Bone marrow (tissue), 2 donors: ENCODE results near the gene RABGAP1.

ENCODE experiments used
- DNase-seq, 2 donors: peaks; one replicate each; lab custom pipeline; 2025; lab: John Stamatoyannopoulos, UW

The RABGAP1 gene

GRCh38 chr9:123081824-123082223, 141.0 kb downstream of the RABGAP1 start:
- DNase-seq: peak in 1 of 2 donors; percentile 9

GRCh38 chr9:123083680-123084079, 142.9 kb downstream of the RABGAP1 start:
- no peak for DNase-seq

GRCh38 chr9:123084256-123084655, 143.4 kb downstream of the RABGAP1 start:
- DNase-seq: no peak

- DNase-seq: no peak
Observed at GRCh38 chr9:123085916-123086315, 145.1 kb downstream of the RABGAP1 start.

DNA sequence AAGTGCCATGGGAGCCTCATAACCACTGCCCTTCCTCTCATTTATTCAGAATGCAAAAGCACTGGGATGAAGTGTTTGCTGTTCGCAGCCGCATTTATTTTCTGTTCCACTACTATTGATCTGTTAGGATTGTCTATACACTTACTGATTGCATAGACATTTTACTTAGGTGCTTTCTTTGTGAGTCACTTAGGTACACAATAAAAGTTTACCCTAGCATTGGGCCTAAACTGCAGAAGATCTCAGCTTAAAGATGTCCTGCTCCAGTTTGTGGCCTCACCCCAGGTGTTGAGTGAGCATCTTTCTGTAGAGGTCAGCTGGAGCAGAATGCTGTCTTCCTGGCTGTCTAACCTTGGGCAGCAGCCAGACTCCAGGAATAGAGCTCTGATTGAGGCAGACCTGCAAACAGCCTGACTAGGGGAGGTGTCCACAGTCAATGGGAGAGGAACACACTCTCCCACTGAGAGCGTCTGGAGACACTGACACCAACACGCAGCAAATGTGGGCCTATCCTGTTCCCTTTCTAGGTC, 146.6 kb downstream of the RABGAP1 start:
- no peak for DNase-seq

GRCh38 chr9:123089040-123089439, 148.2 kb downstream of the RABGAP1 start:
- no peak for DNase-seq

DNA sequence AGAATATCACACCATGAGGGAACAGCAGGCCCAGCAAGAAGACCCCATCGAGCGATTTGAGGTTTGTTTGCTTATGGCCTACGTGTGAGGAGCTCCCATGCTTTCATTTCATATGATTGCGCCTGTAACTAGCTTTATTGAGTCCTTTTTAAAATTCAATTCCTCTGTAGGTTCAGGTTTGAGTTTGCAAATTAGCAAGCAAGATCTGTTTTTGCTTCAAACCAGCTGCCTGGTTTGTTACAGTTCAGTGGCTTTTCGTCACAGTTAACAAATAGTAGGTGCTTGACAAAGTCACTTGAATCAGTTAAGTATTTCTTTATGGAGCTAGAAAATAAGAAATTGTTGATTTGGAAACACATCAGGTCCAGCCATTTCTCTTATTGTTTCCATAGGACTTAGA, 149.0 kb downstream of the RABGAP1 start:
- DNase-seq: no peak

DNA sequence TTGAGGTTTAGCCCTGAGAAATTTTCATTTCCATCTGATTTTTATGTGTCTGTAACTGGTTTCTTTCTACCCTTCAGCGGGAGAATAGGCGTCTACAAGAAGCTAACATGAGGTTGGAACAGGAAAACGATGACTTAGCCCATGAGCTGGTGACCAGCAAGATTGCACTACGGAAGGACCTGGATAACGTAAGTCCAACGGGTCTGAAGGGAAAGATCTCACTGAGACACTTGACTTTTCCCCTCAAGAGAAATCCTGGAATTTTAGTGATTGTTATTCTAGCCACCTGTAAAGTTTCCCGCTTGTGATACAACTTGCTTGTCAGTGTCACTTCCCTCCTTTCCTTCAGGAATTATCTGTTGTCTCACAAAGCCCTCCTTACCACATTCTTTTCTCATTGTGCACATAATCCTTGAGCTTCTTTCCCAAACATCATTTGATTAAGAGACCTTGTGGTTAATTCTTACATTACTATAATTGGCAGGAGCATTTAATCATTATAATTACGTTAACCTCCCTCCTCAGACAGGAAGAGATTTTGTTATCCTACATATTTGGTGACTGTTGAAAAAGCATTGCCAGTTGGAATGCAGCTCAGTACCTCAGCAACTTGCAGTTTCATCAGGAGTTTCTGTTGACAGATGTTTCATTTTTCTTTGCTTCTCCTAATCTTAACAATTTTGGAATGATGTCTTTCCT, 149.5 kb downstream of the RABGAP1 start:
- no peak for DNase-seq

- DNase-seq: no peak
Observed at GRCh38 chr9:123090956-123091355, 150.1 kb downstream of the RABGAP1 start.

DNA sequence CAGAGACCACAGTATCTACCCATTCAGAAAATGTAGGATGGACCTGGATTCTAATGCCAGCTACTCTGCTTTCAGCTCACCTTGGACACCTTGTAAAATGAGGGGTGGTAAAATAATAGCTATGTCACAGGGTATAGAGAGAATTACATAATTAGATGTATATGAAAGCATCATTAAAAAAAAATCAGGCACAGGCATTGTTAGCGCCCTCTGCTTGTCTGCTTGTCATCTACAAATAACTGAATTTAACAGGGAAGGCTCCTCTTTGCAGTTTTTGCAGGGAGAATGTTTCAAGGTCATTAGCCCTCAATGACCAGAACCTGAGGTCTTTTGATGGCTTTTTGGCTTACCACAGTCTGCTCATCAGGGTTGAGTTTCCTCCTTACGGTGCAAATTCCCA, 150.6 kb downstream of the RABGAP1 start:
- DNase-seq: no peak

DNA sequence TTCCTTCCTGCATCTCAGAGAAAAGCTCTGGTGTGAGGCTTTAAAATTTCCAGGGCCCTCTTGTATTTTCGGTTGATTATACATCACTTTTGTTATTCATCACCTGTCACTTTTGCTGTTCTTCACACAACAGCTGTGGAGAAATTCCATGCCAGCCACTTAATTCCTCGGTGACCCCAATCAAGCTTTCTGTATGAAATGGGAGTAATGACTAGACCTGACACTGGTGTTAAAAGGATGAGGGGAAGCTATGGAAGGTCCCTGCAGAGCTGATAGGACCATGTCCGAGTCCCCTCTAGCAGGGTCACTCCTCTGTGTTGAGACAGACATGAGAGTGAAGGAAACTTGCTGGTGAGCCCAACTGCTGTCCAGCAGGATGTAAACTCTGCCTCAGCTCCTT, 152.3 kb downstream of the RABGAP1 start:
- no peak for DNase-seq

DNA sequence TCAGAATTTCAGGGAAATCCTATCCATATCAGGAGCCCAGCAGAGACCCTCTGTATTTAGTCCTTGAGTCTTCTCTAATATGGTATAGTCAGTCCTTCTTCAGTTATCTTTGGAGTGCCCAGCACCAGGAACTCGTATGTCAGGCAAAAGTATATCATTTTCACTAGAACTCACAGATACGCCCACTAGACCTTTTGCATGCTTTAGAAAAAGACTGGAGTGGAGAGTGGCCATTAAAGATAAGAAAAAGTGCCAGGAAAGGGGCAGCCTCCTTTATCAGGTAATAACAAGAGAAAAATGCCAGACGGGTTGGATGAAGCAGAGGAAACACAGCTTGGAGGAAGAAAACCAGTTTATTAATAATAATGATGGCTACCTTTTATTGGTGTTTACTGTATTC, 156.2 kb downstream of the RABGAP1 start:
- no peak for DNase-seq

DNA sequence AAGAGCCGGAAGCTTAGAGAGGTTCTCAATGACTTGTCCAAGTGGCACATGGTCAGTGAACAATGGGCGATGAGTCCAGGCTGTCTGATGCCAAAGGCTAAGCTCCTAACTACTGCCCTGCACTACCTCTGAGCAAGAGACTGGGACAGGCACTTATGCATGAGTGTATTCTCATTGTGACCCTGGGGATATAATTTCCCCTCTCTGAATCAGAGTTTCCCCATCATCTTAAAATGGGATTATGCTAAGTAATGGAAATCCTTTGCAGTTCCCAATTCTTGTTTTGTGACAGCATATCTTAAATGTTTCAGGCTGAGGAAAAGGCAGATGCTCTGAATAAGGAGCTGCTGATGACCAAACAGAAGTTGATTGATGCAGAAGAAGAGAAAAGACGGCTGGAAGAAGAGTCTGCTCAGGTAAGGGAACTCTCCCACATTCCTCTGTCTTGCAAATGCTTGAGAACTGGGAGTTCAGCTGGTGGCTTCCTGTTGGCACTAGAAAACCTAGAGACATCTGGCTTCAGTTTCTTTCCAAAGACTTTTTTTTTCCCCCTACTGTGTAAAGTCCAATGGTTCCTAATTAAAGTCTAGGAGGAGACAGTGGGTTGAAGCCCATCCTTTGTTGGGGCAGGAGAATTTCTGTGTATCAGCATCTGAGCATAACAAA, 156.7 kb downstream of the RABGAP1 start:
- DNase-seq: no peak

GRCh38 chr9:123098096-123098459, 157.3 kb downstream of the RABGAP1 start:
- no peak for DNase-seq

DNA sequence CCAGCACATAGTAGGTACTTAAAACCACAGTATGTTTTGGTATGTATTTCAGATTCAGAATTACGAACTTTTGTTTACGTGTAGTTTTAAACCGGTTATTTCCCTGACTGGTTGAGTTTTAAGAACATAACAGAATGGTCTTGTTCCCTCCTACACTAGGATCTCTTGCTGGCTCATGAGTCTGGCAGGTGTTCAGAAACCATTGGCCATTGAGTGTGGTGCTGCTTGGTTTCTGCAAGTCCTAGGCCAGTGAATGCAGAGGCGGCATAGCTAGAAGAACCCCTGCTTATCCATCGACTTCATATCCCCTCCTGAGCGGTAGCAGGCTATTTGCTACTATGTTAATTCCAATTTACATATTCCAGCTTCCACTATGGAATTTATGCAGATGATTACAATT, 158.2 kb downstream of the RABGAP1 start:
- no peak for DNase-seq

DNA sequence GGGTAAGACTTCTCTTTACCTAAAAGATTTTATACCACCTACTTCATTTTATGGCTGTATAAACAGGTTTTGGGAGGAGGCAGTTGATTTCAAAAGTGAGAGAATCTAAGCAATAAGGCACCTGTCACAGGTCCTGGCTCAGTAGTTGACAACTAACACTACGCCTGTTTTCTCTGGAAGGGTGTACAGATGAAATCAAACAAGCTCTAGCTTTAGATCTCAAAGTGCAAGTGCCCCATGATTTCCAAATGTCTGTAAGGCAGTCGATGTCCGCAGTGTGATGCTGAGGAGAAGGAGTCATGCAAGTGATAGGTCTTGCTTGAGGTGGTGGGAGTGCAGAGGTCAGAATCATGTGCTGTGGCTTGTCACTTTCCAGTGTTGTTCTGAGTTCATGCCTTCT, 158.7 kb downstream of the RABGAP1 start:
- no peak for DNase-seq

- DNase-seq: no peak
Observed at GRCh38 chr9:123102375-123103113, 161.7 kb downstream of the RABGAP1 start.

GRCh38 chr9:123104807-123105206, 164.0 kb downstream of the RABGAP1 start:
- DNase-seq: no peak

DNA sequence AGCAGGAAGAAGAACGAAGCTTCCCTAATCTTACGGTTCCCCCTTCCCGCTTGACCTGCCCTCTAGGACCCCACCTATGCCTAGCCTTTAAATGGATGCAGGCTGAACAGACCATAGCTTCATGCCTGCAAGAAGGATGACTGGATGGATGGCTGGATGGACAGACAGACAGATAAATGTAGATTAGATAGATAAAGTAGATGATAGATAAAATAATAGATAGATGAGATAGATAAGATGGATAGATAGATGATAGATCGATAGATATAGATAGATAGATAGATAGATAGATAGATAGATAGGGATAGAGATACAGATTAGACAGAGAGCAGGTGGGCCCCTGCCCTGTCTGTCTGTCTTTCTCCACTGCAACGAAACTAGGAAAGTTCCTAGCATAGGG, 164.7 kb downstream of the RABGAP1 start:
- no peak for DNase-seq

DNA sequence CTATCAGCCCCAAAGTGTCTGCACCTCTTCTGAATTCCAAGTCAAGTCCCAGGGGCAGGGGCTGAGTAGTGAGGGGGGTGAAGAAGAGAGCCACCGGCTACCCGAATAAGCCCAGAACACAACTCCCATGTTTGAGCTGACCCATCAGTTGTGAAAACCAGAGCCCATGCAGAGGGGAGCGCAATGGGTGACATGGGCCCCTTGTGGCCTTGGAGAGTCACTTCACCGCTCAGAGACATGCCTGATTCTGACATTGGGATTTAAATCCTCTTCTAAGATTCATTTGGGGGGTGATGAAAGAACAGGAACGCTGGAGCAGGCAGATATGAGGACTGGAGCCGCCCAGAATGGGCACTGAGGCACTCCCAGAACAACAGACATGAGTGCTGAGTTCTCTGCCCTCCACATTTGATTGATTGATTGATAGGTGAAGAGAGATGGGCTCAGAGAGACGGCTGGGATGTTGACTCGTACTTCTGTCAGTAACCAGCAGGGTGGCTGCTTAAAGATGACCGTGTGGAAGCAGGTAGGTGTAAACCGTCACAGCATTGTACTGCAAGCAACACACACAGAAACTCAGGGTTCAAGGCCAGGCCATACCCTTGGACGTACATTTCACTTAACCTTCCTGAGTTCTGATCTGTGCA, 166.9 kb downstream of the RABGAP1 start:
- DNase-seq: no peak

DNA sequence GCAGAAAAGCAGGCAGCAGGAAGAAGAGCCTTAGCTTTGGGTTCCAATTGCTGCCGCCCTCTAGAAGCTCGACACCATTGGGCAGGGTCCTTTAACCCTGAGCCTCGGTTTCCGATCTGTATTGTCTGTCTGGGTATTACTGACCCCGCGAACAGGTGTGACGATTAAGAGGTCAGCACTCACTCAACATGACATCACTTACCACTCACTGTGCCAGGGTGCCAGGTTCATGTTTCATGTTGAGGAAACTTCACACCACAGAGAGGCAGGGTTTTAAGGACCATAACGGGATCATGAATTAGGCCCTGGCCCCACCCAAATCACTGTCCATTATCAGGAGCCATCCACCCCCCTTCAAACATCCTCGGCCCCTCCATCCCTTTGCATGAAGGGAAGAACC, 168.2 kb downstream of the RABGAP1 start:
- DNase-seq: no peak

DNA sequence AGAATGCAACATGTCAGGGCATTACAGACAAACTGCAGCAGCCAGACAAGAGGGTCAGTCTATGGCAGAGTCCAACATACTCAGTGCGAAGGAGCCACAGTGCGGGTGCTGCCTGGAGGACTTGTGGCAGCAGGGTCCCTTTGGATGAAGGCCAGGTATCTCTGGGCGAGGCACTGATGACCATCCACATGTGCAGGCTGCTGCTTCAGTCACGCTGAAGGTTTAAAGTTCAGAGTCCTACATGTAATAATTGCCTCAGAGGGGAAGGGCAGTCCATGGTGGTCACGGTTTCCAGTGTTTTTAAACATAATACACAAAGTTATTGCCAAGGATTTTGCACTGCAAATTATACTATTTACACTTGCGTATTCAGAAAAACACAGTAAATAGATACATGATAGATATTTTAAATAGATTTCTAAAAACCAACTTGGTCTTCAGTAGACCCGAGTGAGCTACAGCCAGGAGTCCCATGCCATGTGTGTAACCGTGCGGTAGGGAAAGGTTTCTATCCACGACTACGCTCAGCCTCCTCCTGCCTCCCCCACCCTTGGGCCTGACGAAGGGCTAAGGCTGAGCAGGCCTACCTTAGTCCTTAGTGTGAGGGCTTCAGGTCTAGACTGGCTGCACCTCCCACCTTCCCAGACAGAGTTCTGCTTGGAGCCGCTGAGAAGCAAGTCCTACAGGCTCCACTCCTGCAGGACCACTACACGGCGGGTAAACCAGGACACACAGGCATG, 168.9 kb downstream of the RABGAP1 start:
- DNase-seq: no peak
